NCI-H345 treated with DMSO at 0.1 percent for 48 hours (cell line): ENCODE measurements around the gene ADCY9.
"Not testable (repeated sequence)": the region's sequence is repeated elsewhere in the genome, so short reads cannot be mapped to it uniquely, and the experiment has no call there.

ENCODE experiments used
- DNase-seq: peaks from one replicate; lab custom pipeline; 2025; ENCODE audit not compliant: unreplicated experiment; lab: John Stamatoyannopoulos, UW

Gene ADCY9

GRCh38 chr16:4071686-4072561 is 44.3 kb downstream of the ADCY9 start:
- DNase-seq: no peak

- no peak for DNase-seq
Measured at GRCh38 chr16:4070936-4071335, 45.3 kb downstream of the ADCY9 start.

GRCh38 chr16:4067262-4068001 is 48.8 kb downstream of the ADCY9 start:
- no peak for DNase-seq

- no peak for DNase-seq
Measured at GRCh38 chr16:4064950-4065352, 51.3 kb downstream of the ADCY9 start.

GRCh38 chr16:4062212-4062802 is 53.9 kb downstream of the ADCY9 start:
- DNase-seq: no peak

- DNase-seq: no peak
Measured at GRCh38 chr16:4060823-4061222, 55.4 kb downstream of the ADCY9 start.

GRCh38 chr16:4060009-4060408 is 56.2 kb downstream of the ADCY9 start:
- DNase-seq: no peak

- DNase-seq: no peak
Measured at GRCh38 chr16:4058386-4058785, 57.9 kb downstream of the ADCY9 start.

GRCh38 chr16:4057439-4057877 is 58.8 kb downstream of the ADCY9 start:
- DNase-seq: no peak

- DNase-seq: no peak
Measured at GRCh38 chr16:4056161-4057105, 59.8 kb downstream of the ADCY9 start.

GRCh38 chr16:4055748-4056147 is 60.5 kb downstream of the ADCY9 start:
- DNase-seq: no peak

GRCh38 chr16:4053301-4053845 is 62.9 kb downstream of the ADCY9 start:
- DNase-seq: peak; percentile 98

GRCh38 chr16:4052801-4053293 is 63.4 kb downstream of the ADCY9 start:
- DNase-seq: peak; percentile 86

GRCh38 chr16:4052096-4052495 is 64.1 kb downstream of the ADCY9 start:
- DNase-seq: no peak

GRCh38 chr16:4051591-4051990 is 64.7 kb downstream of the ADCY9 start:
- DNase-seq: no peak

- no peak for DNase-seq
Measured at GRCh38 chr16:4049031-4049430, 67.2 kb downstream of the ADCY9 start.

- no peak for DNase-seq
Measured at GRCh38 chr16:4048481-4048880, 67.8 kb downstream of the ADCY9 start.

- no peak for DNase-seq
Measured at GRCh38 chr16:4046221-4046620, 70.0 kb downstream of the ADCY9 start.

GRCh38 chr16:4045561-4045960 is 70.7 kb downstream of the ADCY9 start:
- DNase-seq: not testable (repeated sequence)

- no peak for DNase-seq
Measured at GRCh38 chr16:4042581-4042980, 73.7 kb downstream of the ADCY9 start.
